HG03342 (cell line): ENCODE measurements around the gene LMBRD1.

Experiments used
- ATAC-seq: cut with Tn5 transposase; IDR thresholded peaks from one replicate; pipeline ENCODE4 v1.9.1; 2021; ENCODE audit warnings: mild to moderate bottlenecking, moderate library complexity; ENCODE audit not compliant: unreplicated experiment

LMBRD1 gene

DNA sequence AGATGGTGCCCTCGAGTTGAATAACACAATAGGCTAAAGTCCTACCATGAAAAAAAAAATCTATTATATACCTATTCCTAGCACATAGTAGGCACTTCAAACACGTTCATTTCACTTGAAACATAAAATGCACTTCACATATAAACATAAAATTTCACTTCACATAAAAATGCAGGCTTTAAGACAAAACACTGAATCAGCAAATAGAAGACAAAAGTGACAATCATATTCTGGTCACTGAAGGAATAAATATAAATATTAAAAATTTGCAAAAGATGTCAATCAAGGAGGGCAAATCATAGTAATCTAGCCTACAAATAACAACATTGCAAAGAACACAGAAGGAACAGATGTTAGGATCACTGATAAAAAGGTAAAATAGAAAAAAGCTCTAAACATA is 153.1 kb downstream of the LMBRD1 start:
- ATAC-seq, result no peak

DNA sequence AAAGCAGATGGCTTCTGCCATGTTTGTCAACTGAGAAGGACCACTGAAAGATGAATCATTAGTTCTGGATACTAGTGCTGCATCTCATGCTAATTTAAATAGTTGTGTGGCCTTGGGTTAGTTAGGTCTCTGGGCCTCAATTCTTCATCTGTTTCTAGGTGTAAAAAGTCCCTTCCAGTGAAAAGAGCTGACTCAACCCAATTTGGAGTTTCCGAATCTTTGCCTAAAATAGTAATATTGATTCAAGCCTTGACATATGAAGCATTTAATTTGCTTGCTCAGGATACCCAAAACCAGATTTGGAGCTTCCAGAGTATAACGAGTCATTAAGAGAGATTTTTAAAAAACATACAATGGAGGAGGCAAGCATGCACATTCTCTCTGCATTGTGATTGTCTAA is 163.9 kb downstream of the LMBRD1 start:
- ATAC-seq, result no peak

DNA sequence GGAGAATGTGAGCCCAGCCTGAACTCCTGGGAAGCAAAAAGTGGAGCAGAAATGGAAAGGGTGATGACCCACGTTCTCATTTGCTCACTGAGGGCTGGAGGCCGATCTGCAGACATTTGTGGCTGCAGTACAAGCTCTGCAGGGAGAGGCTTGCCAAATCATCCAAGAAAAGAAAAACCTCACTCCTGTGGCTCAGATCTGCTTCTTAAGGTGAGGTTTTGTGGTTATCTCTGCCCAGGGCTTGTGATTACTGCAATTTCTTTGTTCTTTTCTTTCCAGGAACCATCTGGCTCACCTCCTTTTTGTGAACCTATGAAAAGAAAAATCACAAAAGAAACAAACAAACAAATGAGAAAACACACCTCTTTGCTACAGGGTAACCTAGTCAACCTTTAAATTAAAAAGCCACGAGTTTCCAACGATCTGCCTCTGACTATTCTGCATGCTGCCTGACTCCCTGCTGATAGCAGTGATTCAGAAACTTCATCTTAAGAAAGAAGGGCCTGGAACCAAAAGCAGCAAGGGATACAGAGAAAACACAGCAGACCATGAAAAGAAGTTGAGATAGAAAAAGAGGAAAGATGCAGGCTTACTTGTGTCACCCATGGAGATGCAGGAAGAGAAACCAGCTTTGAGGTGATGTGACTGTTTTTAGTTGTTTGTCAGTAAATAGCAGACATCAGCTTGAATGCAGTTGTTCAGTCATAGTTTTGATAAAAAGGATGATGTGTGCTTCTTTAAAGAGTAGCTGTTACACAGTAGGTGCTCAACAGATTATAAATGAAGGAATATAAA is 165.1 kb downstream of the LMBRD1 start:
- ATAC-seq, result no peak

DNA sequence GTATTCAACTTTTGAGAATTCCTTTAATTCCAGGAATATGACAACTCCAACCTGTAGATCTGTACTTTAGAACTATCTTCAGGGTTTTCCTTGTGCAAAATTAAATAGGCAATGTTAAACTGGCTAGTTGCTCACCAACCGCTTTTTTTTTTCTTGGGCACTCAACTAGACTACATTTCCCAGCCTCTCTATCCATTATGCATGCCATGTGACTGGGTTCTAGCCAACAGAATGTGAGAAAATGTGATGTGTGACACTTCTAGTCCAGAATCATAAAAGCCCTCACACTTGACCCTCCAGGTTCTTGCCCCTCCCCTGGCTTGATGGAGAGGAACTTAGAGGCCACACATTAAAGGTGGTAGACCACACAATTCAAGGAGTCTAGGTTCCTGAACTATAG is 166.0 kb downstream of the LMBRD1 start:
- ATAC-seq, result no peak

DNA sequence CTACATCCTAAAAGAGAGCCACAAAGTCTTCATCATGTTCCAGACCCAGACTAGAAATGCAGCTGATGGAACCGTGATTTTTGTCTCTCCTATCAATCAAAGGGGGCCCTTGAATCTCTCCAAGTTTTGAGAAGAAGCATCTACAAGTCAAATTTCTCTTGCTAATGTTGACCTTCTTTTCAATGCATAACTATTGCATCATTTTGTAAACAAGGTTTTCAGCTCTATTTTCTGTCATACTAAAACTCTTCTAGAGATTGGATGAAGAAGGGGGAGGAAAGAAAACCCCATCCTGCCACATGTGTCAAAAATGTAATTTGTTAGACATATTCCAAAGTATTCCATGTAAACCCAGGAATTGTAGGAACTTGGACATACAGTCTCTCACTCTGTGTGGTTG is 169.2 kb downstream of the LMBRD1 start:
- no peak for ATAC-seq

DNA sequence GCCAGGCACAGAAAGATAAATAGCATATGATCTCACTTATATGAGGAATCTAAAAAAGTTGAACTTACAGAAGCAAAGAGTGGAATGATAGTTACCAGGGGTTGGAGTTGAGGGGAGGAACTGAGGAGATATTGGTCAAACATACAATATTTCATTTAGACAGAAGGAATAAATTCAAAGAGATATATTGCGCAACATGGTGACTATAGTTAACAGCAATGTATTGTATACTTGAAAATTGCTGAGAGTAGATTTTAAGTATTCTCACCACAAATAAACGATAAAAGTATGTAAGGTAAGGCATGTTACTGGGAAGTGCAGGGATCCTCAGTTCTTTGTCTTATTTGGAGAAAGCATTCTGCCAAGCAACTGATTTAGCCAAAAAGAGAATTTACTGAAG is 171.9 kb downstream of the LMBRD1 start:
- no peak for ATAC-seq
